Measurements from ENCODE around the gene SDCCAG8. TPM values are rescaled to one million over a fixed set of nuclear protein-coding genes. Genes with fewer than 3 reads are reported as not detected.

The SDCCAG8 gene
- total RNA-seq, 1 donor from 2014 or later, result 92.7 TPM

- no peak for DNase-seq
- no peak for ATAC-seq
- Histone ChIP-seq H3K4me3 (no peak overlapping the region), H3K36me3 (peaks cover 10% of the 10 kb centered on the region), H3K27me3 (ENCODE audit: low read depth) (no peaks in the 10 kb centered on the region), H3K9me3 (no peaks in the 10 kb centered on the region), H3K27ac (no peak overlapping the region), H3K4me1 (no peaks in the 10 kb centered on the region)
- TF ChIP-seq, protein P1, sequence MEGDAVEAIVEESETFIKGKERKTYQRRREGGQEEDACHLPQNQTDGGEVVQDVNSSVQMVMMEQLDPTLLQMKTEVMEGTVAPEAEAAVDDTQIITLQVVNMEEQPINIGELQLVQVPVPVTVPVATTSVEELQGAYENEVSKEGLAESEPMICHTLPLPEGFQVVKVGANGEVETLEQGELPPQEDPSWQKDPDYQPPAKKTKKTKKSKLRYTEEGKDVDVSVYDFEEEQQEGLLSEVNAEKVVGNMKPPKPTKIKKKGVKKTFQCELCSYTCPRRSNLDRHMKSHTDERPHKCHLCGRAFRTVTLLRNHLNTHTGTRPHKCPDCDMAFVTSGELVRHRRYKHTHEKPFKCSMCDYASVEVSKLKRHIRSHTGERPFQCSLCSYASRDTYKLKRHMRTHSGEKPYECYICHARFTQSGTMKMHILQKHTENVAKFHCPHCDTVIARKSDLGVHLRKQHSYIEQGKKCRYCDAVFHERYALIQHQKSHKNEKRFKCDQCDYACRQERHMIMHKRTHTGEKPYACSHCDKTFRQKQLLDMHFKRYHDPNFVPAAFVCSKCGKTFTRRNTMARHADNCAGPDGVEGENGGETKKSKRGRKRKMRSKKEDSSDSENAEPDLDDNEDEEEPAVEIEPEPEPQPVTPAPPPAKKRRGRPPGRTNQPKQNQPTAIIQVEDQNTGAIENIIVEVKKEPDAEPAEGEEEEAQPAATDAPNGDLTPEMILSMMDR (IDR thresholded peaks at IDR 0.05), result no peak
- intact Hi-C loops (cut with DNase I), result no loop called here
These were observed 109.0 kb downstream of the SDCCAG8 start for GRCh38 chr1:243364866-243365265.

DNA sequence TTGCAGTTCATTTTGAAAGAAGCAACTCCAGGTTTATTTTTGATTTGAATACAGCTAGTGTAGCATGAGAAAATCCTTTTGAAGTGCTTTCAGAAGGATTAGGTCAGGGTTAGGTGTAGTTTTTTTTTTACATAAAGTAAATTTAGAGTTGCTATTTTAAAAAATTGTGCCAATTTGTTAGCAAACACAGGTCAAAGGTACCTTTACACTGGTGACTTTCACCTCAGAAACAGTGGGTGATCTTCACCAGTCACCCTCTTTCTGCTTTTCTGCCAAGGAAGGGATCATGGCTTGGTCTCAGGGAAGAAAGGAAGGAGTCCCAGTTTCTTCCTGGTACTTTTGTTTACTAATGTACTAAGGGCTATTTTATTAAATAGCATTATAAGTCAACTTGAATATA, 111.5 kb downstream of the SDCCAG8 start:
- Histone ChIP-seq H3K27me3 (ENCODE audit: low read depth) (no peaks in the 10 kb centered on the region), H3K36me3 (no peaks in the 10 kb centered on the region), H3K9me3 (no peaks in the 10 kb centered on the region), H3K27ac (no peak overlapping the region), H3K4me1 (no peaks in the 10 kb centered on the region), H3K4me3 (no peak overlapping the region)
- ATAC-seq (no peak), DNase-seq (no peak)
- intact Hi-C loops (cut with DNase I), result no loop called here
- TF ChIP-seq, protein P1 (IDR thresholded peaks at IDR 0.05), result no peak

GRCh38 chr1:243374412-243374811, 118.6 kb downstream of the SDCCAG8 start:
- H3K36me3 ChIP-seq, result peaks cover 10% of the 10 kb centered on the region

DNA sequence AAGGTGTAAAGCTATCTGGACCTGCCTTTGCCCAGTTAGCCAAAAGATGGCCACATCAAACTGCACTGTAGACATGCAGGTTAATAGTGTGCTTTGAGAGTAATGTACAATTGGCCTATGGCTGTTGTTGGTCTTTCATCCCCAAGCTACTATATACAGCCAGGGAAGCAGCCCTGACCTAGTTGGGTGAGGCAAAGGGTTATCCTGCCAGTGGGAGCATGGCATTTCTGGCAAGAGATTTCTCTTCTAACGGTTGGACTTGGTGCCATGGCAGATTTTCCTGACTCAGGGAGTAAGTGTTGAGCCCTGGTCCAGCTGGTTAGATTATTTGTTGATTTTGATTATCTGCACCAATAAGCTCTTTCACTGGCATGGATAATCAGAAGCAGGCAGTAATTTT, 119.8 kb downstream of the SDCCAG8 start:
- ATAC-seq (no peak), DNase-seq (no peak)
- Histone ChIP-seq H3K27ac (no peak overlapping the region), H3K27me3 (ENCODE audit: low read depth) (no peaks in the 10 kb centered on the region), H3K4me1 (no peaks in the 10 kb centered on the region), H3K9me3 (peaks cover 5% of the 10 kb centered on the region), H3K4me3 (no peak overlapping the region), H3K36me3 (peaks cover 22% of the 10 kb centered on the region)
- intact Hi-C loops (cut with DNase I), result no loop called here
- TF ChIP-seq, protein P1 (IDR thresholded peaks at IDR 0.05), result no peak

More at GRCh38 chr1:243374412-243374811, 118.6 kb downstream of the SDCCAG8 start:
- peaks cover 5% of the 10 kb centered on the region for H3K9me3 ChIP-seq
- H3K4me3 ChIP-seq, result no peak overlapping the region
- no peaks in the 10 kb centered on the region for H3K4me1 ChIP-seq
- ATAC-seq (no peak), DNase-seq (no peak)
- H3K27ac ChIP-seq, result no peak overlapping the region
- intact Hi-C loops (cut with DNase I), result no loop called here
- no peaks in the 10 kb centered on the region for H3K27me3 ChIP-seq (ENCODE audit: low read depth)
- TF ChIP-seq, protein P1 (IDR thresholded peaks at IDR 0.05), result no peak

GRCh38 chr1:243378669-243379068, 122.8 kb downstream of the SDCCAG8 start:
- Histone ChIP-seq H3K36me3 (peaks cover 40% of the 10 kb centered on the region), H3K4me1 (no peaks in the 10 kb centered on the region), H3K9me3 (peaks cover 5% of the 10 kb centered on the region), H3K27ac (no peak overlapping the region), H3K4me3 (no peak overlapping the region), H3K27me3 (ENCODE audit: low read depth) (no peaks in the 10 kb centered on the region)
- TF ChIP-seq, protein P1 (IDR thresholded peaks at IDR 0.05), result no peak
- ATAC-seq (no peak), DNase-seq (no peak)
- intact Hi-C loops (cut with DNase I), result no loop called here

DNA sequence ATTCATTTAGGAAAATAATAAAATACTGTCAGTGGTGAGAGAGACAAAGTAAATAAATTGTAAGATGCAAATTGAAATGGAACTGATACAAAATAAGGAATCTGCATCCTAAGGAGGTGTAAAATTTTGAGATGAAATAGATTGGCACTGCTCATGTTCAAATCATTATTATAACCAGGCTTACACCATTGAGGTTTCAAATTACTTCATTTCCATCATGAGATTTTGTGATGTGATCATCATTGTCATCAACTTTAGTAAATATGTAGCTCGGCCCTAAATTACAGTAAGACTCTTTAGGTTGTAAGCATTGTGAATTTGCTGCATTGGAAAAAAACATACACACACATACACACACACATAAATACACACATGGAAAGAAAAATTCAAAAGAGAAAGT, 123.4 kb downstream of the SDCCAG8 start:
- Histone ChIP-seq H3K27ac (no peak overlapping the region), H3K4me3 (no peak overlapping the region), H3K36me3 (peaks cover 40% of the 10 kb centered on the region), H3K9me3 (peaks cover 4% of the 10 kb centered on the region), H3K4me1 (no peaks in the 10 kb centered on the region), H3K27me3 (ENCODE audit: low read depth) (no peaks in the 10 kb centered on the region)
- TF ChIP-seq, protein P1 (IDR thresholded peaks at IDR 0.05), result no peak
- no peak for DNase-seq
- intact Hi-C loops (cut with DNase I), result no loop called here
- no peak for ATAC-seq
